NT2/D1 (cell line): ENCODE results near the gene CALML5.

Experiments
- SUZ12 ChIP-seq: IDR thresholded peaks from 2 replicates; pipeline ENCODE4 v1.6.1; 2011; ENCODE audit not compliant: insufficient read length, insufficient read depth; ENCODE audit errors: extremely low read depth
- ZNF274 ChIP-seq: IDR thresholded peaks from 2 replicates; pipeline ENCODE4 v1.6.1; 2011; ENCODE audit warnings: mild to moderate bottlenecking, low read depth, low read length

DNA sequence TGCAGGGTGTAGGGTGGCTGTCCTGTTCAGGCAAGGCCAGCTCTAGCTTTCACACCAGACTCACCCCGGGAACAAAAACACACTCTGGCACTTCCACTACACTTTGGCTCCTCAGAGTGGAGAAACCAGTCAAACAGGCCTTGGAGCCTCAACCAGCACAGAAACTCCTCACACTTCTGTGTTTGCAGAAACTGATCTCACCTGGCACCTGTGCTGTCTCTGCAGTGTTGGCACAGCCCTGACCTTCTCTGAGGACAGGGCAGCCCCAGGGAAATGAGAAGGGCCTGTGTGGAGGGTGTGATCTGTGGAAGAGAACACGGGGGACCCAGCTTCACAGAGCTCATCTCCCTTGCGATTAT lies 4.1 kb upstream of the CALML5 start:
- TF ChIP-seq ZNF274: no peak
- TF ChIP-seq SUZ12: no peak
